GM12801 (cell line): Measurements from ENCODE around the gene TMEM164.

Source experiments
- CTCF ChIP-seq: IDR thresholded peaks from one replicate; pipeline ENCODE4 v1.5.1; 2011; ENCODE audit warnings: control low read depth; ENCODE audit not compliant: insufficient read length; ENCODE audit errors: extremely low read depth

TMEM164 gene

GRCh38 chrX:110143454-110144210, 140.7 kb downstream of the TMEM164 start:
- no peak for TF ChIP-seq CTCF

- no peak for TF ChIP-seq CTCF
Observed at GRCh38 chrX:110145311-110145710, 142.4 kb downstream of the TMEM164 start.

GRCh38 chrX:110145854-110146253, 142.9 kb downstream of the TMEM164 start:
- no peak for TF ChIP-seq CTCF

- no peak for TF ChIP-seq CTCF
Observed at GRCh38 chrX:110146521-110146920, 143.6 kb downstream of the TMEM164 start.

- no peak for TF ChIP-seq CTCF
Observed at GRCh38 chrX:110153244-110153643, 150.3 kb downstream of the TMEM164 start.

GRCh38 chrX:110153896-110154295, 151.0 kb downstream of the TMEM164 start:
- no peak for TF ChIP-seq CTCF

GRCh38 chrX:110155759-110156158, 152.8 kb downstream of the TMEM164 start:
- no peak for TF ChIP-seq CTCF
